ENCODE measurements around the gene NFATC2. TPM values are rescaled to one million over a fixed set of nuclear protein-coding genes. Genes with fewer than 3 reads are reported as not detected.

NFATC2 gene
- total RNA-seq, 1 donor from 2014 or later = 4.8 TPM

DNA sequence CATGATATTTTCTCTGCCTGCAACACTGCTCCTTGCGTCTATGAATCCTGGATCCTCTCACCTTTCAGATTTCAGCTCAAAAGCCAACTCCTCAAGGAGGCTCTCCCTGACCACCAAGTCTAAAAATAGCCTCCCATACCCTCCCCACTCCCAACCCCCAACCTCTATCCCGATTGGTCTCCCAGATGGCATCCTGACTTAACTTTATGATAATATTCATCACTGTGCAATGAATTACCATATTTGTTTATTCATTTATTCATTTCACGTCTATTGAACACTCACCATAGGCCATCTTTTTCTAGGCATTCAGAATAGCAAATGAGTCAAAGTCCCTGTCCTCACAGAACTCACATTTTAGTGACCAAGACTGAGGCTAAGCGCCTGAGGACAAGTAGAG, 42.6 kb upstream of the NFATC2 start:
- H3K4me3 Mint-ChIP-seq = no peak overlapping the region
- H3K27ac Mint-ChIP-seq = no peak overlapping the region
- H3K36me3 Mint-ChIP-seq = no peaks in the 10 kb centered on the region
- peaks cover 4% of the 10 kb centered on the region for H3K4me1 Mint-ChIP-seq (ENCODE audit: unreplicated experiment)
- H3K27me3 Mint-ChIP-seq = no peaks in the 10 kb centered on the region
- TF ChIP-seq, protein P1, sequence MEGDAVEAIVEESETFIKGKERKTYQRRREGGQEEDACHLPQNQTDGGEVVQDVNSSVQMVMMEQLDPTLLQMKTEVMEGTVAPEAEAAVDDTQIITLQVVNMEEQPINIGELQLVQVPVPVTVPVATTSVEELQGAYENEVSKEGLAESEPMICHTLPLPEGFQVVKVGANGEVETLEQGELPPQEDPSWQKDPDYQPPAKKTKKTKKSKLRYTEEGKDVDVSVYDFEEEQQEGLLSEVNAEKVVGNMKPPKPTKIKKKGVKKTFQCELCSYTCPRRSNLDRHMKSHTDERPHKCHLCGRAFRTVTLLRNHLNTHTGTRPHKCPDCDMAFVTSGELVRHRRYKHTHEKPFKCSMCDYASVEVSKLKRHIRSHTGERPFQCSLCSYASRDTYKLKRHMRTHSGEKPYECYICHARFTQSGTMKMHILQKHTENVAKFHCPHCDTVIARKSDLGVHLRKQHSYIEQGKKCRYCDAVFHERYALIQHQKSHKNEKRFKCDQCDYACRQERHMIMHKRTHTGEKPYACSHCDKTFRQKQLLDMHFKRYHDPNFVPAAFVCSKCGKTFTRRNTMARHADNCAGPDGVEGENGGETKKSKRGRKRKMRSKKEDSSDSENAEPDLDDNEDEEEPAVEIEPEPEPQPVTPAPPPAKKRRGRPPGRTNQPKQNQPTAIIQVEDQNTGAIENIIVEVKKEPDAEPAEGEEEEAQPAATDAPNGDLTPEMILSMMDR (conservative IDR thresholded peaks at IDR 0.05) = no peak
- no peak for DNase-seq (ENCODE audit: extremely low spot score, unreplicated experiment)
- H3K9me3 Mint-ChIP-seq = no peaks in the 10 kb centered on the region

DNA sequence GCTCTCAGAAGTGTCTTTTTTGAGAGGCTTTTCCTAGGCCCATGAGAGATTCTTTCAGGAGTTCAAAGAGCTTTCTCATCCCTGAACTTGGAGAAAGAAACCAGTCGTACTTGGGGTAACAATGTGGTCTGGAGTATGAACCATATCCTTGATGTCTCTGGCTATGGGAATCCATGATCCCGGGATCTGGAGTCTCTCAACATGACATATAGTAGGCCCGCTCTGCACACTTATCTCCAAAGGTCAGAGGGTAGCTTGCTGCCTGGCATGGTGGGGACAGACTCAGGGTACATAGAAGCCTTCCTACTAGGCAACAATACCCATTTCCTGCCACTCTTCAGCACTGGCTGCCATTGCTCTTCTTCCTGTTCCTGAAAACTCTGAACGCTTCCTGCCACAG, 42.2 kb upstream of the NFATC2 start:
- DNase-seq (ENCODE audit: extremely low spot score, unreplicated experiment) = no peak
- peaks cover 4% of the 10 kb centered on the region for H3K4me1 Mint-ChIP-seq (ENCODE audit: unreplicated experiment)
- TF ChIP-seq, protein P1 (conservative IDR thresholded peaks at IDR 0.05) = no peak
- no peak overlapping the region for H3K27ac Mint-ChIP-seq
- no peaks in the 10 kb centered on the region for H3K9me3 Mint-ChIP-seq
- H3K27me3 Mint-ChIP-seq = no peaks in the 10 kb centered on the region
- no peak overlapping the region for H3K4me3 Mint-ChIP-seq
- H3K36me3 Mint-ChIP-seq = no peaks in the 10 kb centered on the region

DNA sequence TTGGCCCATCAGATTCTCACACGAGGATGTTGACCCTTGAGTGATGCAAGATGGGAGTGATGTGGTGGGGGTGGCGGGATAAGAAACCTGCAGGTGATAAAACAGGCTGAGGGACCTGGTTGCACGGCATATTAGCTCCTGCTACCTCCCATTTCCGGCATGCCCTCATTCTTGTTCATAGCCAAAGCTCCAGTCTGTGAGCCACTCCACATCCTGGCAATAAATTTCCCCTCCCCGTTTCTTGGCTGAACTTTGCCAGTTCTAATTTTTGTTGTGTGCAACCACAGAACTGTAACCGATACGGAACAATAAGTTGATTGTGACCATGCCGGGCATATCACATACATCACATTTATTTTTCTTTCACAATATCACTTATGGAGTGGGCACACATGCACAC, 41.6 kb upstream of the NFATC2 start:
- no peaks in the 10 kb centered on the region for H3K27me3 Mint-ChIP-seq
- no peaks in the 10 kb centered on the region for H3K36me3 Mint-ChIP-seq
- no peak overlapping the region for H3K27ac Mint-ChIP-seq
- no peak for DNase-seq (ENCODE audit: extremely low spot score, unreplicated experiment)
- H3K9me3 Mint-ChIP-seq = no peaks in the 10 kb centered on the region
- no peak overlapping the region for H3K4me3 Mint-ChIP-seq
- H3K4me1 Mint-ChIP-seq (ENCODE audit: unreplicated experiment) = peaks cover 4% of the 10 kb centered on the region
- TF ChIP-seq, protein P1 (conservative IDR thresholded peaks at IDR 0.05) = no peak

DNA sequence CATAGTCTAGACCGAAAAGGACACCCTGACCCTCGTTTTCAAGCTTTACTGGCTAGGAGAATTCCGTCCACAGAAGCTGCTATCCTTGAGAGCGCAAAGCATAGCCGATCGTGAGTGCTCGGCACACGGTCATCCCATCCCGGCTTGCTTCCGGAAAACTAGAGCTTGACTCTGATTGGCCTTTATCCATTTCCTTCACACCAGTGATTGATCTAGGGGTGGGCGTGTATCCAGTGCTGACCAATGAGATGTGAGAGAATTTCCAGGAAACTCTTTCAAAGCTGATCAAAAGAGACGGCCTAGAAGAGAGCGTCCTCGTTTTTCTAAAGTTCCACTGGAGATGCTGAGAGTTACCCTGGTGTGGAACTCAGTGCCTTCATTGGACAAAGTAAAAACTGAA, 41.0 kb upstream of the NFATC2 start:
- Mint-ChIP-seq H3K4me1 (ENCODE audit: unreplicated experiment) (peaks cover 4% of the 10 kb centered on the region), H3K36me3 (no peaks in the 10 kb centered on the region), H3K27me3 (no peaks in the 10 kb centered on the region), H3K9me3 (no peaks in the 10 kb centered on the region), H3K27ac (no peak overlapping the region), H3K4me3 (no peak overlapping the region)
- TF ChIP-seq, protein P1 (conservative IDR thresholded peaks at IDR 0.05) = no peak
- no peak for DNase-seq (ENCODE audit: extremely low spot score, unreplicated experiment)

DNA sequence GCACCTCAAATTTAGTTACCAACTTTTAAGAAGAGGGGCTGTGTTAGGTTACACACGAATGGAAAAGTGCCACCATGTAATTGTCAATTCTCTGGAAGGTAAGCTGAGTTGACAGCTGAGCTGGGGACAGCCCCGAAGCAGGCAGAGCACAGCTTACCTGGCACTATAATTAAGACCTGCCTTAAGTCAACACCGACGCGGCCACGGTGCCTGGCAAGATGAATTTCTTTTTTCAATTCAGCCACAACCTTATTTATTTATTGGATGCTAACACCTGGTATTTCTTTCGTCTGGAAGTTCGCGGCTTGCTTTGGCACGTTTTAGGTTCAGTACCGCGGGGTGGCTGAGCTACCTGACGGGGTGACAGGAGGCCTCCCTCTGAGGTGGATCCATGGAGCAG, 40.6 kb upstream of the NFATC2 start:
- TF ChIP-seq, protein P1 (conservative IDR thresholded peaks at IDR 0.05) = no peak
- H3K4me3 Mint-ChIP-seq = no peak overlapping the region
- no peak for DNase-seq (ENCODE audit: extremely low spot score, unreplicated experiment)
- peaks cover 4% of the 10 kb centered on the region for H3K4me1 Mint-ChIP-seq (ENCODE audit: unreplicated experiment)
- H3K9me3 Mint-ChIP-seq = no peaks in the 10 kb centered on the region
- no peak overlapping the region for H3K27ac Mint-ChIP-seq
- no peaks in the 10 kb centered on the region for H3K36me3 Mint-ChIP-seq
- H3K27me3 Mint-ChIP-seq = no peaks in the 10 kb centered on the region

DNA sequence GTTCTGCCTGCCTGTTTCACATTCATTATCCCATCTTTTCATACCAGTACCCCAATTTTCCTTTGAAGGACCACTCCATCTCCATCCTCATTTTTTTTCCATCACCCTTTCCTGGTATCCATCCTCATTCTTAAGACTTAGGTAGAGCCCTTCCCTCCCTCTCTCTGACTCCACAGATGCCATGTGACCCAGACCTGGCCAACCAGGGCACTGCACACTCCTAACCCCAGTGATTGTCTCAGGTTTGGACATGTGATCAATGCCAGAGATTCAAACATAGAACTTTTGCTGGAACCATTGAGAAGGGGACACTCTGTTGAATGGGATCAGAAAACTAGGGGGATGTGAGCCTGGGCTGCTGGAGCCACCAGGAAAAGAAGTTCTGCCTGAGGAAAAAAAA, 39.1 kb upstream of the NFATC2 start:
- no peak for DNase-seq (ENCODE audit: extremely low spot score, unreplicated experiment)
- TF ChIP-seq, protein P1 (conservative IDR thresholded peaks at IDR 0.05) = no peak
- Mint-ChIP-seq H3K27me3 (no peaks in the 10 kb centered on the region), H3K4me1 (ENCODE audit: unreplicated experiment) (peaks cover 4% of the 10 kb centered on the region), H3K36me3 (no peaks in the 10 kb centered on the region), H3K4me3 (no peak overlapping the region), H3K9me3 (no peaks in the 10 kb centered on the region), H3K27ac (no peak overlapping the region)
